Motor neuron (in vitro differentiated cells): ENCODE measurements around the gene PYGL. TPM values are rescaled to one million over a fixed set of nuclear protein-coding genes. Genes with fewer than 3 reads are reported as not detected.

Experiments
- ATAC-seq, 8 experiments: fragments of 200-7000 bp; cut with Tn5 transposase; replicated peaks in 6 of 8; 2 replicates each; pipeline ENCODE4 v1.8.0; 2021; ENCODE audit warnings: mild to moderate bottlenecking in 8 of 8, moderate library complexity in 8 of 8
- H3K27ac ChIP-seq, 2 donors: fragments of 250-450 bp; sonication (Bioruptor Pico); 2 replicates each; pipeline ENCODE4 v1.9.0; 2021; ENCODE audit warnings: antibody characterized with exemption in 2 of 2, mild to moderate bottlenecking in 2 of 2, moderate library complexity in 1 of 2
- H3K4me1 ChIP-seq, 2 donors: fragments of 250-450 bp; sonication (Bioruptor Pico); replicated peaks in 1 of 2; 2 replicates each; pipeline ENCODE4 v1.6.1; 2021; ENCODE audit warnings: antibody characterized with exemption in 2 of 2, mild to moderate bottlenecking in 2 of 2, moderate library complexity in 1 of 2
- H3K4me3 ChIP-seq, 5 donors: fragments of 250-450 bp; sonication (Bioruptor Pico); 2 replicates each; pipeline ENCODE4 v1.9.0; 2021; ENCODE audit warnings: antibody characterized with exemption in 5 of 5, mild to moderate bottlenecking in 5 of 5, moderate library complexity in 4 of 5
- WGBS, 10 experiments: fragments of 450-650 bp; shearing (Covaris generic); methylation state at CpG; one replicate each; pipeline ENCODE4 v1.0.0; 2022; 5-methylcytosine and 5-hydroxymethylcytosine counted together
- in situ Hi-C, 9 experiments: fragments of 400-800 bp; cut with MboI; loops; one replicate each; pipeline ENCODE4 v1.15.0; 2021; ENCODE audit warnings: low sequenced_read_pairs in 9 of 9, low pct_unique_long_range_greater_than_20kb in 2 of 9; ENCODE audit not compliant: unreplicated experiment in 9 of 9
- total RNA-seq, 8 experiments: library from RNA; unstranded; fragments of 300-600 nt; gene quantifications; 2 replicates each; pipeline versions ENCODE4 v1.2.3 to v1.2.4, GENCODE V29; 2022

The PYGL gene
- total RNA-seq, 8 experiments from 2014 or later, result 2.2 to 164 (median 5.7) TPM

GRCh38 chr14:50935126-50936015 is 8.9 kb downstream of the PYGL start:
- WGBS, 10 experiments, result 73 to 100% (median 90%) methylated on average over 1 to 5 of the region's 5 CpGs; no CpG with 5 or more reads in 2 of the 10 experiments
- Histone ChIP-seq H3K4me3 (no peak overlapping the region), H3K27ac (no peak overlapping the region), H3K4me1 (peaks cover 3 to 8% of the 10 kb centered on the region in 2 donors)
- ATAC-seq, result no peak
- in situ Hi-C loops, result loop anchor here in 1 of 9 experiments (25.0 kb wide), 1 partner anchor 277 kb away; no protein-coding TSS in a partner anchor

DNA sequence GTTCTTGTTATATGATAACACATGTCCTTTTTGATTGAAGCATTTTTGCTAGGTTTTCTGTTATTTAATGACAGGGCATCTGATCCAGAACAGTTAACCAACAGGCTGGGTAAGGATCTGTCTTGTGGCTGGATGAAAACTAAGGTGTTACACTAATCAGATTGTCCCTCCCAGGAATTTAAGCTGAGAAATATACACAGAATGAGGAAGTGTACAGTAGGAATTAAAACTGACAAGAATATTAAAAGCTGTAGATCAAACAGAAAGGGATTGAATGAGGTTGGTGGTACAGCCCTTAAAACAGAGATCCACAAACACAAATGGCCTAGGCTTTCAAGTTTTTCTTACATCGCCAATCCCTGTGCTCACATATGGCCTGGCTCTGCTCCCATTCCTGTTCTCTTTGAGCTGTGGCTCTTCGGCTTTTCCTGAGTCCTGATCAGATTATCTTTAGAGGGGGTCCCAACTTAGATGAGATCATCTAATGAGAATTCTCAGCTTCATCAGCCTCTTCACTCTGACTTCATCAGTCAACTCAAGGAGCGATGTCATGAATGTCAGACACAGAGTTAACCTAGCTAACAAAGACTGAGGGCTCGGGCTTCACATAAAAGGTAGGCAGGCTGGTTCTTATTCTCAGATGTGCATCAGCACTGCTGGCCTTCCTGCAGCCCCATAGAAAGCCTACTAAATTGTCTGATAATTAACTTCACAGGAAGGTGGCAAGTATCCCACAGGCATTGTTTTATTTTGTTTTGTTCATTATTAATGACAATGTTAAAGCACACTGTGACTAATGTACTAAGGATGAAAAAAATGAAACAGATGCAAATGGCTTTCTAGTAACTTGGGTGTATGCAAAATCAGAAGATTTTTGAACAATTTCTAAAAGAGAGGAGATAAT is 11.4 kb downstream of the PYGL start:
- Histone ChIP-seq H3K27ac (no peak overlapping the region), H3K4me1 (peaks cover 3 to 8% of the 10 kb centered on the region in 2 donors), H3K4me3 (no peak overlapping the region)
- 60 to 100% (median 86%) methylated on average over 1 to 4 of the region's 4 CpGs; no CpG with 5 or more reads in 1 of the 10 experiments for WGBS, 10 experiments
- ATAC-seq, result peak in 4 of 8 experiments; percentile 30 to 91 (median 62)
- in situ Hi-C loops, result loop anchor here in 1 of 9 experiments (25.0 kb wide), 1 partner anchor 279 kb away; no protein-coding TSS in a partner anchor

DNA sequence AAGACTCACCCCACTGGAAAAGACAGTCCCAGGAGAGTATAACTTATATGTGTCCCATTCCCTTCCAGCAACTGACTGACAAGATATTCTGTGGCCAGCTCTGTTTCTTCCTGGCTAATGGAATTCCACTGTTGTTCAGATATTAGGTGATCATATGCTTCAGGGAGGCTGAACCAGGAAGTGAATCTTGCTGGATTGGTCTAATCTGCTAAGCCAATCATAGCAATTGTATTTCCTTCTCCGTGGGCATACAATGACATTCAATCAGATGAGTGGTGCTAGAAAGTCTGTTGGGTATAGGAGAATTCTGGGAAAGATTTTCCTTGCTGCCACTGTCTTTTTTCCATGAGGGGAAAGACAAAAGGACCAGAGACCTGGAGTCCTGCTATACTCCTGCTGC is 12.1 kb downstream of the PYGL start:
- in situ Hi-C loops, result loop anchor here in 1 of 9 experiments (25.0 kb wide), 1 partner anchor 280 kb away; no protein-coding TSS in a partner anchor
- no peak for ATAC-seq
- H3K4me1 ChIP-seq, result peaks cover 3 to 8% of the 10 kb centered on the region in 2 donors
- no peak overlapping the region for H3K4me3 ChIP-seq
- H3K27ac ChIP-seq, result no peak overlapping the region
- WGBS, 10 experiments, result 80 to 100% (median 90%) methylated on average over 1 of the region's 1 CpG; no CpG with 5 or more reads in 6 of the 10 experiments

DNA sequence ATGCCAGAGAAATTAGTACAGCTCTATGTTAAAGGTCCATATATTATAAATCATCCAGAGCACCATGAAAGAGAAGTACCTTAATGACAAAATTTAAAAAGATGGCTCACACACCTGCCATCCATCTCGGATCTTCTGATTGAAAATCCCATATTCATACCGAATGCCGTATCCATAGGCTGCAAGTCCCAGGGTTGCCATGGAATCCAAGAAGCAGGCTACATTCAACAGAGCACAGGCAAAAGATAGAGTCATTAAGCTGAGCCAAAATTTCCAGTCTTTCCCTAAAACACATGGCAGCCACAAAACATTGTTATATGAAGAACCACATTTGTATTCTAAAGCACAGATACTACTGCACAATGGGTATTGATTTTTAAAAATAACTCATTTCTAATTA is 12.7 kb downstream of the PYGL start:
- 69 to 100% (median 94%) methylated on average over 2 to 3 of the region's 3 CpGs; no CpG with 5 or more reads in 4 of the 10 experiments for WGBS, 10 experiments
- in situ Hi-C loops, result loop anchor here in 1 of 9 experiments (25.0 kb wide), 1 partner anchor 281 kb away; no protein-coding TSS in a partner anchor
- no peak for ATAC-seq
- Histone ChIP-seq H3K4me3 (no peak overlapping the region), H3K4me1 (peaks cover 3 to 8% of the 10 kb centered on the region in 2 donors), H3K27ac (no peak overlapping the region)

- in situ Hi-C loops, result loop anchor here in 1 of 9 experiments (25.0 kb wide), 1 partner anchor 283 kb away; no protein-coding TSS in a partner anchor
- Histone ChIP-seq H3K27ac (no peak overlapping the region), H3K4me1 (peaks cover 3 to 8% of the 10 kb centered on the region in 2 donors), H3K4me3 (no peak overlapping the region)
- ATAC-seq, result no peak
- WGBS, 10 experiments, result 91 to 100% (median 100%) methylated on average over 1 to 2 of the region's 2 CpGs
Measured at GRCh38 chr14:50929506-50929905, 14.8 kb downstream of the PYGL start.

DNA sequence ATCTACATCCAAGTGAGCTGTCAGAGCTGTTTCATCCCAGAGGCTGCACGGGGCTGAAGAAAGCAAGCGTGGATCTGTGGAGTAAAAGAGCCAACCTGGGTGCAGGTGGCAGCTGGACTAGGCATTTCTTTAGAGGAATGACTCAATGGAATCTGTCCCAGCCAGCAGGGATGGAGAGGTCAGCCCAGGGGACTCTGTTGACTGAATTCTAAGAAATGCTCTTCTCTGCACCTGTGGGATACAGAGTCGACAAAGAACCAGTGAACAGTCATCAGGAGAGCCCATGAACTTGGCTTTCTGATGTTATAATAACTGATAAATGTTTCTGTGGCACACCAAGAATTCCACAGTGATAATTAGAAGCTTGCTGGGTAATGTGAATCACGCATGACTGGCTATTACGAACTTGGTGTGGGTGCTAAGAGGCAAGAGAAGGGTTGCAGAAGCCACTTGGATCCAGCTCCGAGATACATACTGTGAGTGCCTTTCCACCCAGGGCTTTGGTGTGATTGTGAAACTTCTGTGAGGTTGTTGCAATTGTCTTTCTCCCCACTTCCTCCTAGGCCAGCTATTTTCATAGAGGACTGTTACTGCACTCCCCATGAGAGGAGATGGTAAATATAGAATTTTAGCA is 16.2 kb downstream of the PYGL start:
- Histone ChIP-seq H3K27ac (no peak overlapping the region), H3K4me3 (no peak overlapping the region), H3K4me1 (peaks cover 1 to 6% of the 10 kb centered on the region in 2 donors)
- in situ Hi-C loops, result loop anchor here in 1 of 9 experiments (25.0 kb wide), 1 partner anchor 284 kb away; no protein-coding TSS in a partner anchor
- ATAC-seq, result no peak
- WGBS, 10 experiments, result 23 to 100% (median 92%) methylated on average over 1 to 6 of the region's 6 CpGs; no CpG with 5 or more reads in 1 of the 10 experiments

- in situ Hi-C loops, result loop anchor here in 1 of 9 experiments (25.0 kb wide), 1 partner anchor 285 kb away; no protein-coding TSS in a partner anchor
- ATAC-seq, result no peak
- Histone ChIP-seq H3K27ac (no peak overlapping the region), H3K4me3 (no peak overlapping the region), H3K4me1 (no peaks in the 10 kb centered on the region)
- 75 to 100% (median 95%) methylated on average over 1 to 2 of the region's 3 CpGs; no CpG with 5 or more reads in 3 of the 10 experiments for WGBS, 10 experiments
Measured at GRCh38 chr14:50926851-50927386, 17.4 kb downstream of the PYGL start.

DNA sequence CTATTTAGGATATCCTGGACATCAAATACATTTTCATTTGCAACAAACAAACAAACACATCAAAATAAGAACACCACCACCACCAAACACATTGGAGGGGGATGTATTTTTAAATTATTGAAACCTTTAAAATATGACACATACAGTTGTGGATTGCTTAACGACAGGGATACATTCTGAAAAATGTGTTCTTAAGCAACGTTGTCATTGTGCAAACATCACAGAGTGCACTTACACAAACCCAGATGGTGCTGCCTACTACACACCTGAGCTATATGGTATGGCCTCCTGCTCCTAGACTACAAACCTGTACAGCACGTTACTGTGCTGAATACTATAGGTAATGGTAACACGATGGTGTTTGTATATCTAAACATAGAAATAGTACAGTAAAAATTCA is 19.4 kb downstream of the PYGL start:
- no peak overlapping the region for H3K4me3 ChIP-seq
- no peak overlapping the region for H3K27ac ChIP-seq
- no peak for ATAC-seq
- H3K4me1 ChIP-seq, result peaks cover 0 to 5% of the 10 kb centered on the region in 2 donors
- WGBS, 10 experiments, result 49 to 100% (median 83%) methylated on average over 2 to 4 of the region's 4 CpGs; no CpG with 5 or more reads in 2 of the 10 experiments
- in situ Hi-C loops, result loop anchor here in 1 of 9 experiments (25.0 kb wide), 1 partner anchor 287 kb away; no protein-coding TSS in a partner anchor

- in situ Hi-C loops, result no loop called here
- no peak overlapping the region for H3K27ac ChIP-seq
- 67 to 100% (median 88%) methylated on average over 1 to 6 of the region's 6 CpGs for WGBS, 10 experiments
- H3K4me3 ChIP-seq, result no peak overlapping the region
- ATAC-seq, result no peak
- H3K4me1 ChIP-seq, result peaks cover 0 to 5% of the 10 kb centered on the region in 2 donors
Measured at GRCh38 chr14:50924236-50924635, 20.0 kb downstream of the PYGL start.

GRCh38 chr14:50922803-50923202 is 21.5 kb downstream of the PYGL start:
- Histone ChIP-seq H3K4me1 (peaks cover 0 to 5% of the 10 kb centered on the region in 2 donors), H3K27ac (no peak overlapping the region), H3K4me3 (no peak overlapping the region)
- WGBS, 10 experiments, result 90% methylated on average over 2 of the region's 2 CpGs; no CpG with 5 or more reads in 9 of the 10 experiments
- in situ Hi-C loops, result no loop called here
- ATAC-seq, result peak in 2 of 8 experiments; percentile 40 to 56

DNA sequence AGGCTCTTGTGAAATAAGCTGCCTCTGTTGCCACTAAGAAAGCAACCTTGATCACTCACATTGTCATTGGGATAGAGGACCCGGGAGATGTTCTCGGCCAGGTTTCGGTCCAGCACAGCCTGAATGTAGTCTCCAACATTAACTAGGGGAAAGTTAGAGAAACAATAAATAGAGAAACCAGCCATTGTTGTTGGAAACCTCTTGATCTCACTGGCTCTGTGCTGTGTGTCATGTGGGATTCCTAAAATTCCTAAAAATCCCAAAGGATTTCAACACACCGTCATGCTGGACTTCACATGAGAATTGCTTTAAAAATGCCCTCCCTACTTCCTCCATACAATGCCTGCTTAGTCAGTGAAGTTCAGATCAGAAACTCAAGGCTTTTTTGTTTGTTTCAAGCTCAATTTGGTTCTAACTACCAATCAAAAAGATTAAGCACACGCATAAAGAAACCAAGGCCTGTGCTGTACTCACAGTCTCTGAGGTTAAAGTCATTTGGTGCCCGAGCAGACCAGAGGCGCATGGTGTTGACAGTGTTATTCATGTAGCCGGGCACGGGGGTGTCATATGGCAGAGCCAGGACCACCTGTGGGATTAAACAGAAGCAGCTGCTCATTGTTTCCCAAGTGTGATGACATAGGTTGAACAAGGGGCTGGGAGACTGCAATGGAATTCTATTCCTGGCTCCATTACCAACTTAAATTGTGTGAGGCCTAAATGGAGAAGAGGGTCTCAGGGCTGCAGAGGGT is 23.6 kb downstream of the PYGL start:
- ATAC-seq, result peak in 7 of 8 experiments; percentile 11 to 72 (median 40)
- no peak overlapping the region for H3K4me3 ChIP-seq
- H3K4me1 ChIP-seq, result peaks cover 0 to 5% of the 10 kb centered on the region in 2 donors
- in situ Hi-C loops, result no loop called here
- no peak overlapping the region for H3K27ac ChIP-seq
- 37 to 71% (median 64%) methylated on average over 2 to 7 of the region's 9 CpGs; no CpG with 5 or more reads in 4 of the 10 experiments for WGBS, 10 experiments
